Loucy (cell line): ENCODE results near the gene RPL31.

ENCODE experiments used
- H2AFZ ChIP-seq: fragments of 200-600 bp; sonication (generic); 2 replicates; pipeline ENCODE4 v1.6.0; 2016; ENCODE audit warnings: antibody characterized with exemption, mild to moderate bottlenecking, low read length, moderate library complexity
- H3F3A ChIP-seq: fragments of 200-600 bp; 2 replicates; pipeline ENCODE4 v1.6.0; 2016; ENCODE audit warnings: antibody characterized with exemption, low read depth, mild to moderate bottlenecking
- H3K27me3 ChIP-seq: fragments of 200-600 bp; sonication (generic); 2 replicates; pipeline ENCODE4 v1.6.1; 2014; ENCODE audit warnings: low read length, mild to moderate bottlenecking; ENCODE audit not compliant: insufficient read depth, poor library complexity, severe bottlenecking
- H3K36me3 ChIP-seq: fragments of 200-600 bp; sonication (generic); 2 replicates; pipeline ENCODE4 v1.6.1; 2016; ENCODE audit warnings: low read length; ENCODE audit not compliant: insufficient read depth
- H3K4me1 ChIP-seq: fragments of 200-600 bp; sonication (generic); 2 replicates; pipeline ENCODE4 v1.5.1; 2014; ENCODE audit warnings: low read length, mild to moderate bottlenecking; ENCODE audit not compliant: insufficient read depth, poor library complexity, severe bottlenecking
- H3K4me2 ChIP-seq: fragments of 200-600 bp; sonication (generic); 2 replicates; pipeline ENCODE4 v1.6.0; 2014; ENCODE audit warnings: antibody characterized with exemption, low read length, low read depth, mild to moderate bottlenecking; ENCODE audit not compliant: poor library complexity, severe bottlenecking
- H3K4me3 ChIP-seq: fragments of 200-600 bp; sonication (generic); 2 replicates; pipeline ENCODE4 v1.5.1; 2014; ENCODE audit warnings: low read length, mild to moderate bottlenecking, mixed read lengths; ENCODE audit not compliant: poor library complexity, severe bottlenecking
- H3K79me2 ChIP-seq: fragments of 200-600 bp; sonication (generic); 2 replicates; pipeline ENCODE4 v1.6.1; 2014; ENCODE audit warnings: low read length; ENCODE audit not compliant: insufficient read depth
- H3K9ac ChIP-seq: fragments of 200-600 bp; sonication (generic); 2 replicates; pipeline ENCODE4 v1.6.0; 2014; ENCODE audit warnings: mild to moderate bottlenecking, low read depth, low read length, moderate library complexity; ENCODE audit not compliant: poor library complexity, severe bottlenecking
- H3K9me2 ChIP-seq: fragments of 200-600 bp; sonication (generic); replicated peaks from 2 replicates; pipeline ENCODE4 v1.6.1; 2016; ENCODE audit warnings: low read depth, low read length, mixed read lengths
- H3K9me3 ChIP-seq: fragments of 200-600 bp; sonication (generic); 2 replicates; pipeline ENCODE4 v1.6.1; 2014; ENCODE audit warnings: mild to moderate bottlenecking, antibody characterized with exemption, low read length, low read depth; ENCODE audit not compliant: insufficient read depth
- H4K20me1 ChIP-seq: fragments of 200-600 bp; sonication (generic); 2 replicates; pipeline ENCODE4 v1.6.0; 2014; ENCODE audit warnings: antibody characterized with exemption, low read length, mild to moderate bottlenecking; ENCODE audit not compliant: insufficient read depth, poor library complexity, severe bottlenecking
- CTCF ChIP-seq: fragments of 200-600 bp; sonication (generic); conservative IDR thresholded peaks from 2 replicates; pipeline ENCODE4 v1.5.1; 2014; ENCODE audit warnings: mild to moderate bottlenecking, antibody characterized with exemption, low read length
- EZH2phosphoT487 ChIP-seq: fragments of 200-600 bp; IDR thresholded peaks from 2 replicates; pipeline ENCODE4 v1.6.1; 2018; ENCODE audit warnings: antibody characterized with exemption, mild to moderate bottlenecking, moderate library complexity, borderline replicate concordance

RPL31 gene

DNA sequence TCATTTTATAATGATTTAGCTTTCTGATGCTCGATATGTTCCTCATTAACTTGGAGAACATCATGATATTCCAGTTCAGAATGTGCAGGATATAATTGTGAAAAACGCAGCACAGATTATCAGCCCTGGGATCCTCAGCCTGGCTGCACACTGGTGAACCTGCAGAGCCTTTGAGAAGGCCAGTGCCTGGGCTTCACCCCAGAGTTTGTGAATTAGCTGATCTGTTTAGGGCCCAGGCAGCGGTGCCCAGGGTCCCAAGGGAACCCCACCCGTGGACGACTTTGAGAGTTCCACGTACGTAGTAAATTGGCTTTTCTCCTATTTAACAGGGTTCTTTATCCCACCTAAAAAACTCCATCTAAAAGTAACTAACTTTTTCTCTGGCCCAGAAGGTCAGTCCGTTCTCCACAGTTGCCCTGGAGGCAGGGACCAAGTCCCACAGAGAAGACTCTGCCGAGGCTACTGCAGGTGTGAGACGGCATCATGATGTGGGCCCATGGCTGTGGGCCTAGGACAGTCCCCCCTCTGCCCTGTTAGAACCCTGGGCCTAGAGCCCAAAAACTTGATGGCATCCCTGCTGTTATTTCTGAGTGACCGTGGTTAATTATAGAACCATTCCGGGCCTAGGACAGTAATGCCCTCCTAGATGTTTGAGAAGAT is 39.6 kb upstream of the RPL31 start:
- H3K4me2 ChIP-seq = no peak overlapping the region
- no peaks in the 10 kb centered on the region for H3K4me1 ChIP-seq
- no peaks in the 10 kb centered on the region for H3K9me2 ChIP-seq
- H4K20me1 ChIP-seq = no peaks in the 10 kb centered on the region
- TF ChIP-seq CTCF (no peak), EZH2phosphoT487 (no peak)
- no peaks in the 10 kb centered on the region for H3K9me3 ChIP-seq
- no peaks in the 10 kb centered on the region for H3K79me2 ChIP-seq
- H2AFZ ChIP-seq = no peak overlapping the region
- no peaks in the 10 kb centered on the region for H3K27me3 ChIP-seq
- H3K9ac ChIP-seq = no peak overlapping the region
- H3F3A ChIP-seq = no peaks in the 10 kb centered on the region
- H3K4me3 ChIP-seq = no peak overlapping the region
- no peaks in the 10 kb centered on the region for H3K36me3 ChIP-seq

DNA sequence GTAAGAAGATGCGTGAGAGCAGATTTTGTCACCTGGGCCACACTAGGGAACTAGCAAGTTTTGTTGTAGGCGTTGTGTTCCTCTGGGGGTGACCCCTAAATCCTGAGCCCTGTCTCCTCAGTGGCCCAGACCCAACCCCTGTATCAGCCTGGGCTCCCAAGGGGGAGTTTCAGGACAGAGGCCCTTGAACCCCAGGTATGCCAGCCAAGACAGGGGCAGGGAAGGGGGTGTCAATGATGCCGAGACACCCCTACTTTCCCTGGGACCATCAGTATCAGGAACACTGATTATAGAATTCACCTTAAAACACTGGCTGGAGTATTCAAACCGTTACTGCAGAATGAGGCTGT is 39.1 kb upstream of the RPL31 start:
- Histone ChIP-seq H3K4me3 (no peak overlapping the region), H3K4me2 (no peak overlapping the region), H3K27me3 (no peaks in the 10 kb centered on the region), H3K36me3 (no peaks in the 10 kb centered on the region), H2AFZ (no peak overlapping the region), H3F3A (no peaks in the 10 kb centered on the region), H3K9me2 (no peaks in the 10 kb centered on the region), H3K79me2 (no peaks in the 10 kb centered on the region), H3K4me1 (no peaks in the 10 kb centered on the region), H3K9me3 (no peaks in the 10 kb centered on the region), H3K9ac (no peak overlapping the region), H4K20me1 (no peaks in the 10 kb centered on the region)
- TF ChIP-seq CTCF (no peak), EZH2phosphoT487 (no peak)

- no peak overlapping the region for H3K4me2 ChIP-seq
- H3K4me3 ChIP-seq = no peak overlapping the region
- no peak for TF ChIP-seq EZH2phosphoT487
- no peak for TF ChIP-seq CTCF
- no peaks in the 10 kb centered on the region for H3K4me1 ChIP-seq
- H3K79me2 ChIP-seq = no peaks in the 10 kb centered on the region
- H3K9ac ChIP-seq = no peak overlapping the region
- H2AFZ ChIP-seq = no peak overlapping the region
- H3F3A ChIP-seq = no peaks in the 10 kb centered on the region
- no peaks in the 10 kb centered on the region for H4K20me1 ChIP-seq
- no peaks in the 10 kb centered on the region for H3K9me2 ChIP-seq
- H3K27me3 ChIP-seq = no peaks in the 10 kb centered on the region
- no peaks in the 10 kb centered on the region for H3K36me3 ChIP-seq
- no peaks in the 10 kb centered on the region for H3K9me3 ChIP-seq
These were observed 37.9 kb upstream of the RPL31 start for GRCh38 chr2:100964222-100964621.
